ENCODE data around the gene ITGB6. TPM values are rescaled to one million over a fixed set of nuclear protein-coding genes. Genes with fewer than 3 reads are reported as not detected.

The ITGB6 gene
- total RNA-seq, 1 donor from 2014 or later, result 21.1 TPM

DNA sequence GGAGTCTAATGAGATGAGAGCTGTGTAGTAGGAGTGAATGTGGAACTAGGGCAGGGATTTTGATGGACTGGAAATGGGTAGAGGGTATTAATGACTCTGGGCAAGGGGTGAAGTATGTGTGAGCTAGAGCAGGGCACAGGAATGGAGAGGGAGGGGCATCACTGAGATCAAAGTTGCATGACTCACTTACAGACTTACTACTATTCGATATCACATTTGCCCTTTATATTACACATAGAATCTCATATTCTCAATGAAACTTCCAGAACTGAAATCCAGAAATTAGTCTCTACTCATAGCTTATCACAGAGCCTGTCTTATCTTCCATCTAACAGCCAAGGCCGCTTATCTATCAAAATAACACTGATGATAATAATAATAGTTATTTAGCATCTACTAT, 20.0 kb upstream of the ITGB6 start:
- TF ChIP-seq, protein P1, sequence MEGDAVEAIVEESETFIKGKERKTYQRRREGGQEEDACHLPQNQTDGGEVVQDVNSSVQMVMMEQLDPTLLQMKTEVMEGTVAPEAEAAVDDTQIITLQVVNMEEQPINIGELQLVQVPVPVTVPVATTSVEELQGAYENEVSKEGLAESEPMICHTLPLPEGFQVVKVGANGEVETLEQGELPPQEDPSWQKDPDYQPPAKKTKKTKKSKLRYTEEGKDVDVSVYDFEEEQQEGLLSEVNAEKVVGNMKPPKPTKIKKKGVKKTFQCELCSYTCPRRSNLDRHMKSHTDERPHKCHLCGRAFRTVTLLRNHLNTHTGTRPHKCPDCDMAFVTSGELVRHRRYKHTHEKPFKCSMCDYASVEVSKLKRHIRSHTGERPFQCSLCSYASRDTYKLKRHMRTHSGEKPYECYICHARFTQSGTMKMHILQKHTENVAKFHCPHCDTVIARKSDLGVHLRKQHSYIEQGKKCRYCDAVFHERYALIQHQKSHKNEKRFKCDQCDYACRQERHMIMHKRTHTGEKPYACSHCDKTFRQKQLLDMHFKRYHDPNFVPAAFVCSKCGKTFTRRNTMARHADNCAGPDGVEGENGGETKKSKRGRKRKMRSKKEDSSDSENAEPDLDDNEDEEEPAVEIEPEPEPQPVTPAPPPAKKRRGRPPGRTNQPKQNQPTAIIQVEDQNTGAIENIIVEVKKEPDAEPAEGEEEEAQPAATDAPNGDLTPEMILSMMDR (IDR thresholded peaks at IDR 0.05; ENCODE audit: insufficient read depth, low read length, severe bottlenecking), result no peak
- peak; percentile 77 for DNase-seq (ENCODE audit: low read depth)
- H3K27me3 ChIP-seq (ENCODE audit: control insufficient read depth, insufficient read depth, low read length), result no peaks in the 10 kb centered on the region
- no peak for FAIRE-seq
- H3K4me3 ChIP-seq (ENCODE audit: low read depth, low read length), result no peak overlapping the region
- no peaks in the 10 kb centered on the region for H3K36me3 ChIP-seq (ENCODE audit: control insufficient read depth, insufficient read depth, low read length)

GRCh38 chr2:160214461-160215445, 14.7 kb upstream of the ITGB6 start:
- H3K27me3 ChIP-seq (ENCODE audit: control insufficient read depth, insufficient read depth, low read length), result no peaks in the 10 kb centered on the region
- peak; percentile 93 for DNase-seq (ENCODE audit: low read depth)
- no peak overlapping the region for H3K4me3 ChIP-seq (ENCODE audit: low read depth, low read length)
- peak; percentile 75 for FAIRE-seq
- no peaks in the 10 kb centered on the region for H3K36me3 ChIP-seq (ENCODE audit: control insufficient read depth, insufficient read depth, low read length)
- TF ChIP-seq, protein P1 (IDR thresholded peaks at IDR 0.05; ENCODE audit: insufficient read depth, low read length, severe bottlenecking), result no peak

- H3K4me3 ChIP-seq (ENCODE audit: low read depth, low read length), result no peak overlapping the region
- H3K36me3 ChIP-seq (ENCODE audit: control insufficient read depth, insufficient read depth, low read length), result no peaks in the 10 kb centered on the region
- DNase-seq (ENCODE audit: low read depth) (no peak), FAIRE-seq (no peak)
- TF ChIP-seq, protein P1 (IDR thresholded peaks at IDR 0.05; ENCODE audit: insufficient read depth, low read length, severe bottlenecking), result no peak
- no peaks in the 10 kb centered on the region for H3K27me3 ChIP-seq (ENCODE audit: control insufficient read depth, insufficient read depth, low read length)
Measured at GRCh38 chr2:160213511-160213910, 13.4 kb upstream of the ITGB6 start.

DNA sequence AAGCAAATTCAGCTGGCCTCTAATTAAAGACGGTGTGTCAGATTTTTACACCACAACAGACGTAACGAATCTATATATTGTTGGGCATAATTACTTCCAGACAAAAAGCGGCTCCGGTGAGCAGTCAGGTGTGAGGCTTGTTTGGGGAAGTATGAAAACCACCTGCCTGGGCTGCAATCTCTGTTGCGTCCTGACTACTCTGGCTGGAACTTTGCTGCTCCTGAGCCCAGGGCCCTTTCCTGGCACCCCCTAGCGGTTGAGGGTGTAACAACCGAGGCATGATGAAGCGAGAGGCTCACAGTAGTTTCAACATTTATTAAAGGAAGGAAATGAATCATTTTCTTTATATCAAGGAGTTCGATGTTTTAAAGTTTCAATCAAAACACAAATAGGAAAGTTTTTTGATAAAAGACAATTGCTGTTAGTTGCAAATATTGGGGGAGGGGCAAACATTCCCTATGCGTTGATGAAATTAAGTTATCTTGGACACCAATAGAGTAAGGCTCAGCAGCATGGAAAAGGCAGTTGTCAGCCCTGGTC, 10.6 kb upstream of the ITGB6 start:
- Histone ChIP-seq H3K4me3 (ENCODE audit: low read depth, low read length) (no peak overlapping the region), H3K36me3 (ENCODE audit: control insufficient read depth, insufficient read depth, low read length) (no peaks in the 10 kb centered on the region), H3K27me3 (ENCODE audit: control insufficient read depth, insufficient read depth, low read length) (no peaks in the 10 kb centered on the region)
- TF ChIP-seq, protein P1 (IDR thresholded peaks at IDR 0.05; ENCODE audit: insufficient read depth, low read length, severe bottlenecking), result peak; percentile 75
- FAIRE-seq (no peak), DNase-seq (ENCODE audit: low read depth) (peak; percentile 71)

GRCh38 chr2:160209516-160209856, 9.4 kb upstream of the ITGB6 start:
- TF ChIP-seq, protein P1 (IDR thresholded peaks at IDR 0.05; ENCODE audit: insufficient read depth, low read length, severe bottlenecking), result no peak
- FAIRE-seq (peak; percentile 36), DNase-seq (ENCODE audit: low read depth) (peak; percentile 67)
- Histone ChIP-seq H3K4me3 (ENCODE audit: low read depth, low read length) (no peak overlapping the region), H3K36me3 (ENCODE audit: control insufficient read depth, insufficient read depth, low read length) (no peaks in the 10 kb centered on the region), H3K27me3 (ENCODE audit: control insufficient read depth, insufficient read depth, low read length) (no peaks in the 10 kb centered on the region)

Data from bronchial epithelial cell (primary cell).